Stimulated activated CD8-positive, alpha-beta memory T cell treated with anti-CD3 and anti-CD28 coated beads, Interleukin-15, amount 100 ng/mL, for 48 hours (primary cell): ENCODE measurements around the gene PRKCE.

Experiments used
- DNase-seq, 2 donors: peaks; one replicate each; pipeline ENCODE4 v3.0.0-alpha.2; 2020; ENCODE audit warnings: low read depth in 2 of 2

The PRKCE gene

GRCh38 chr2:45834858-45835257 lies 183.4 kb downstream of the PRKCE start:
- no peak for DNase-seq

GRCh38 chr2:45836316-45836715 lies 184.8 kb downstream of the PRKCE start:
- DNase-seq = no peak

GRCh38 chr2:45836740-45837139 lies 185.3 kb downstream of the PRKCE start:
- no peak for DNase-seq

GRCh38 chr2:45837812-45838341 lies 186.4 kb downstream of the PRKCE start:
- no peak for DNase-seq

- no peak for DNase-seq
These were observed 188.2 kb downstream of the PRKCE start for GRCh38 chr2:45839508-45840251.

GRCh38 chr2:45840481-45840880 lies 189.0 kb downstream of the PRKCE start:
- DNase-seq = no peak

- no peak for DNase-seq
These were observed 190.4 kb downstream of the PRKCE start for GRCh38 chr2:45841752-45842407.

- no peak for DNase-seq
These were observed 191.7 kb downstream of the PRKCE start for GRCh38 chr2:45843136-45843535.

GRCh38 chr2:45844796-45845457 lies 193.5 kb downstream of the PRKCE start:
- DNase-seq = no peak

GRCh38 chr2:45845566-45845965 lies 194.1 kb downstream of the PRKCE start:
- DNase-seq = no peak

- no peak for DNase-seq
These were observed 198.2 kb downstream of the PRKCE start for GRCh38 chr2:45849491-45850283.

- DNase-seq = no peak
These were observed 199.1 kb downstream of the PRKCE start for GRCh38 chr2:45850558-45850957.

GRCh38 chr2:45851111-45851510 lies 199.6 kb downstream of the PRKCE start:
- DNase-seq = no peak

- no peak for DNase-seq
These were observed 200.3 kb downstream of the PRKCE start for GRCh38 chr2:45851576-45852304.

- DNase-seq = no peak
These were observed 201.1 kb downstream of the PRKCE start for GRCh38 chr2:45852450-45853150.

- DNase-seq = no peak
These were observed 203.9 kb downstream of the PRKCE start for GRCh38 chr2:45855374-45855773.

GRCh38 chr2:45856391-45857274 lies 205.2 kb downstream of the PRKCE start:
- no peak for DNase-seq

- no peak for DNase-seq
These were observed 205.8 kb downstream of the PRKCE start for GRCh38 chr2:45857275-45857609.

GRCh38 chr2:45857867-45858520 lies 206.5 kb downstream of the PRKCE start:
- no peak for DNase-seq
